Natural killer cell treated with Interleukin-12 subunit alpha and Interleukin-12 subunit beta and Interleukin-15 and Interleukin-18, amount 100 ng/mL, for 72 hours (primary cell): Measurements from ENCODE around the gene CA6. TPM values are rescaled to one million over a fixed set of nuclear protein-coding genes. Genes with fewer than 3 reads are reported as not detected.
"Not testable (repeated sequence)": the region's sequence is repeated elsewhere in the genome, so short reads cannot be mapped to it uniquely, and the experiment has no call there.

ENCODE experiments used
- ATAC-seq, 2 donors: fragments of 150-1000 bp; cut with Tn5 transposase in 1 of 2; sonication (Bioruptor Pico), chemical (Tn5 transposase) in 1 of 2; 2 replicates each; pipeline ENCODE4 v1.10.0; 2021
- DNase-seq: peaks from one replicate; pipeline ENCODE4 v3.0.0; 2022; ENCODE audit warnings: low spot score
- H3K27ac Mint-ChIP-seq, 2 donors: 1 replicate in 1 of 2; 2 replicates in 1 of 2; pipeline ENCODE4 v1.8.0; 2022; ENCODE audit warnings: mixed read lengths in 2 of 2, mild to moderate bottlenecking in 1 of 2, moderate library complexity in 1 of 2
- H3K27me3 Mint-ChIP-seq, 2 donors: 1 replicate in 1 of 2; 2 replicates in 1 of 2; pipeline ENCODE4 v1.8.0; 2022; ENCODE audit warnings: mixed read lengths in 2 of 2
- H3K36me3 Mint-ChIP-seq: one replicate; pipeline ENCODE4 v1.8.0; 2022; ENCODE audit warnings: mixed read lengths
- H3K4me1 Mint-ChIP-seq, 2 donors: 1 replicate in 1 of 2; 2 replicates in 1 of 2; pipeline ENCODE4 v1.8.0; 2022; ENCODE audit warnings: low read depth in 2 of 2, mixed read lengths in 2 of 2, mild to moderate bottlenecking in 1 of 2
- H3K4me3 Mint-ChIP-seq: one replicate; pipeline ENCODE4 v1.8.0; 2022; ENCODE audit warnings: mixed read lengths
- H3K9me3 Mint-ChIP-seq: 2 replicates; pipeline ENCODE4 v1.8.0; 2022; ENCODE audit warnings: mixed read lengths
- total RNA-seq, 2 donors: library from RNA; stranded (reverse); gene quantifications; one replicate each; pipeline ENCODE4 v1.2.3, GENCODE V29; 2022

The CA6 gene
- total RNA-seq, 2 donors from 2014 or later: not detected

DNA sequence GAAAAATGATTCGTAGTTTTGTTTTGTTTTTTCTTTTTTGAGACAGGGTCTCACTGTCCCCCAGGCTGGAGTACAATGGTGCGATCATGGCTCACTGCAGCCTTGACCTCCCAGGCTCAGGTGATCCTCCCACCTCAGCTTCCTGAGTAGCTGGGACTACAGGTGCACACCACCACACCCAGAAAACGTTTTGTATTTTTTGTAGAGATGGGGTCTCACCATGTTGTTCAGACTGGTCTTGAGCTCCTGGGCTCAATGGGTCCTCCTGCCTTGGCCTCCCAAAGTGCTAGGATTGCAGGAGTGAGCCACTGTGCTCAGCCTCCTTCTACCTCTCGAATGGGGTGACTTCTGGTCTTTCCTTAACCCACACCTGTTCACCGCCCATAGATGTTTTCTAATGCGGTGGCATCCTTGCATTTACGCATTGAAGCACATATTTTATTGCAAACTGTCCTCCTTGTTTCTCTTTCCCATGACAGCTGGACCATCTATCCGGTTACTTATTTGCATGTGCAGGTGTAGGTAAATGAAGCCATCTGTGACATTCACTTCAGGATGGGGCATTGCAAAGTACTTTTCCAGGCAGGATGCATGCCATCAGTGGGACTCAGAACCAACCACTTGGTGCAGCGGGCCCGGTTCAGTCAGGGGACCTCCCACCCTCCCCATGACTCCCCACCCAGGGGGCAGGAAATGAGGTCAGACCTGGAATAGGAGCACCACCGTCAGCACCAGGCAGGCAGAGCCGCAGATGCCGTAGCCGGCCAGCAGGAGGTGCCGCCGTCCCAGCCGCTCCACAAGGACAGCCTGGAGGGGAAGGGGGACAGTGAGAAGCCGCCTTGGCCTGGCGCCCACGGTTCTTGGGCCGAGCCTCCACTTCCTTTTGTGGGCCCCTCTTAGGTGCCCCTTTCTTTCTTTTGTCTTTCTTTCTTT, 64.0 kb downstream of the CA6 start:
- no peaks in the 10 kb centered on the region for H3K36me3 Mint-ChIP-seq
- H3K4me1 Mint-ChIP-seq: peaks cover 0 to 6% of the 10 kb centered on the region in 2 donors
- peaks cover 4 to 12% of the 10 kb centered on the region in 2 donors for H3K27me3 Mint-ChIP-seq
- H3K9me3 Mint-ChIP-seq: no peaks in the 10 kb centered on the region
- no peak for DNase-seq
- no peak for ATAC-seq
- peak overlapping the region in 1 of 2 donors; percentile 43 for H3K27ac Mint-ChIP-seq
- H3K4me3 Mint-ChIP-seq: no peak overlapping the region

DNA sequence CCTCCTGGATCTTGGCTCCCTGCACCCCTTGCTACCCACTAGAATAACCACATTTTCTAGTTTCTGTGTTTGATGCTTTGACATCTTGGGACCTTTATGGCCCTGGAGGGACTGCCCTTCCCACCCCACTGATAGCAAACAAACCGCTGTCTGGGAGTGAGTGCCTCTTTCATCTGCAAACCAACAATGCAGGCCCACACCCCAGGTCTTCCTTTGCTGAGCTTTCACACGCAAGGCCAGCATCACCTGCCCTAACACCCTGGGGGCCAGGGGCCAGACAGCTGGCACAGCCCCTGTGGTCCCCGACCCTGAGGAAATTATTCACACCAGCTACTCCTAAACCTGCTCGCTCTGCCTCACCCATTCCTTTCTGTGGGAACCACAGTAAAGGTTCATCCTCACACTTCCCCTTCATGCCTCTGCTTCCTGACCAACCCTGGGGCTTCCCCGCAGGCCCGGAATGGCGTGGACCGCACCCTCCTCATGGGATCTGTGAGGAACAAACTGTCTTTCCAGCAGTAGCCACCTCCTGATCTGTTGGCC, 65.2 kb downstream of the CA6 start:
- H3K4me1 Mint-ChIP-seq: peaks cover 0 to 6% of the 10 kb centered on the region in 2 donors
- H3K36me3 Mint-ChIP-seq: no peaks in the 10 kb centered on the region
- ATAC-seq: no peak
- DNase-seq: no peak
- peak overlapping the region in 1 of 2 donors; percentile 43 for H3K27ac Mint-ChIP-seq
- no peaks in the 10 kb centered on the region for H3K9me3 Mint-ChIP-seq
- peaks cover 4 to 12% of the 10 kb centered on the region in 2 donors for H3K27me3 Mint-ChIP-seq
- no peak overlapping the region for H3K4me3 Mint-ChIP-seq

DNA sequence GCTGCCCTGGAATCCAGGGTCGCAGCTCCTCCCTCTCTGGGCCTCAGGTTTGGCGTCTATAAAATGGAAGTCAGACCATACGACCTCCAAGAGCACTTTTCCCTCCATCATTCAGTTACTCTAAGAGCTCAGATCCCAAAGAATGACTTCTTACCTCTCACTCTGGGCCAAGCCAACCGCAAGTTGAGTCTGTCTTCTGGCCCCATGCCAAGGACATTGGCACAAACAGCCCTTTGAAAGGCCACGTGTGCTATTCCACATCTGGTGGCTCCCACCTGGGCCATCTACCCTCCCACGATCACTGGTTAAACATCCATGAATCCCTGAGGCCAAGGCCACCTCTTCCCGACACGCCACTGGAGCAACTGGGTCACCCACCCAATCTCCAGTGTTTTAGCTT, 68.2 kb downstream of the CA6 start:
- H3K9me3 Mint-ChIP-seq: no peaks in the 10 kb centered on the region
- no peak overlapping the region for H3K27ac Mint-ChIP-seq
- H3K36me3 Mint-ChIP-seq: no peaks in the 10 kb centered on the region
- DNase-seq (no peak), ATAC-seq (no peak)
- H3K4me1 Mint-ChIP-seq: peaks cover 0 to 6% of the 10 kb centered on the region in 2 donors
- H3K27me3 Mint-ChIP-seq: peaks cover 8 to 20% of the 10 kb centered on the region in 2 donors
- no peak overlapping the region for H3K4me3 Mint-ChIP-seq

DNA sequence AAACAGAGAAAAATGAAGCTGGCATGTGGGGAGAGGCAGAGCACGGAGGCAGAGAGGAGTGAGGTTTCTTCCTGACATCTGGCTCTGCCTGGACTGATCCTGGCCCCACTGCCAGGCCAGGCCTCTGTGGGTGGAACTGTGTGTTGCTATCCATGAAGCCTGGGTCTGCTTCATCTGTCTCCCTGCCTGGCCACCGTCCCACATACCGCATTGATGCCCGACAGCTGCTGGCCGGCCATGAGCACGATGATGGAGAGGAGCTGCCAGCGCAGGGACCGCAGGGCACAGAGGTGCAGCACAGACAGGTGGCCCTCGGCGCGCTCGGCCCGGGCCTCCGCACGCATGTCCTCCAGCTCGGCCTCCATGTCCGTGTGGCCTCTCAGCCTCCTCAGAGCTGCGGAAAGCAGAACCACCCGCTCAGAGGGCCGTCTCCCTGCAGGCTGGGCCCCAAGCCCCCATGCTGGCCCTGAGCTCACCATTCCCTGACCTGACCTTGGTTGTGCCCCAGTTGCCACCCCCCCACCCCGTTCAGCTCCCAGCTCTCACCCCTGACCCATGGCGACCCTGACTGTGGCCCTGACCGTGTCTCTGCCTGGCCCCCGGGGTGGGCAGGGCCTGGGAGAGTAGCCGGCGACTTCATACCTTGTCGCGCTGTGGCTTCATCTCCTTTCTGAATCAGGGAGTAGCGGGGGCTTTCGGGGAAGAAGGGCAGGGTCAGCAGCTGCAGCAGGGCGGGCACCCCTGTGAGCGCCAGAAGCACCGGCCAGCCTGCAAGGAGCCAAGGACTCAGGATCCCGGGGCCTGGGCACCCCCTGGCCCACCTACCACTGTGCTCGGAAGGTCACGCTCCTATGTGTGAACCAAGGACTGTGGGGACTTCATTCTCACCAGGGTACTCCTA, 69.1 kb downstream of the CA6 start:
- H3K27ac Mint-ChIP-seq: no peak overlapping the region
- ATAC-seq (peak in 1 of 2 donors; percentile 46), DNase-seq (peak; percentile 34)
- no peaks in the 10 kb centered on the region for H3K9me3 Mint-ChIP-seq
- no peak overlapping the region for H3K4me3 Mint-ChIP-seq
- H3K27me3 Mint-ChIP-seq: peaks cover 9 to 22% of the 10 kb centered on the region in 2 donors
- no peaks in the 10 kb centered on the region for H3K36me3 Mint-ChIP-seq
- peaks cover 0 to 6% of the 10 kb centered on the region in 2 donors for H3K4me1 Mint-ChIP-seq

DNA sequence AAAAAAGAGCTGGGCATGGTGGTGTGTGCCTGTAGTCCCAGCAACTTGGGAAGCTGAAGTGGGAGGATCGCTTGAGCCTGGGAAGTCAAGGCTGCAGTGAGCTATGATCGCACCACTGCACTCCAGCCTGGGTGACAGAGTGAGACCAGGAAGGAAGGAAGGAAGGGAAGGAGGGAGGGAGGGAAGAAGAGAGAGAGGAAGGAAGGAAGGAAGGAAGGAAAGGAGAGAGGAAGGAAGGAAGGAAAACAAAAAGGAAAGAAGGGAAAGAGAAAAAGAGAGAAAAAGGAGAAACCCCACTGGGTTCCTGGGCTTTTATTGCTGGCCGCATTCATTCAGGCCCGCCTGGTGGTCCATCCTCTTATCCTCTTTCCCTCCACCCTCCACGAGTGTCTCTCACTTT, 70.8 kb downstream of the CA6 start:
- peak overlapping the region in 1 of 2 donors; percentile 43 for H3K27ac Mint-ChIP-seq
- peaks cover 8 to 15% of the 10 kb centered on the region in 2 donors for H3K27me3 Mint-ChIP-seq
- ATAC-seq (no peak), DNase-seq (no peak)
- no peaks in the 10 kb centered on the region for H3K4me1 Mint-ChIP-seq
- H3K4me3 Mint-ChIP-seq: no peak overlapping the region
- H3K36me3 Mint-ChIP-seq: no peaks in the 10 kb centered on the region
- no peaks in the 10 kb centered on the region for H3K9me3 Mint-ChIP-seq

DNA sequence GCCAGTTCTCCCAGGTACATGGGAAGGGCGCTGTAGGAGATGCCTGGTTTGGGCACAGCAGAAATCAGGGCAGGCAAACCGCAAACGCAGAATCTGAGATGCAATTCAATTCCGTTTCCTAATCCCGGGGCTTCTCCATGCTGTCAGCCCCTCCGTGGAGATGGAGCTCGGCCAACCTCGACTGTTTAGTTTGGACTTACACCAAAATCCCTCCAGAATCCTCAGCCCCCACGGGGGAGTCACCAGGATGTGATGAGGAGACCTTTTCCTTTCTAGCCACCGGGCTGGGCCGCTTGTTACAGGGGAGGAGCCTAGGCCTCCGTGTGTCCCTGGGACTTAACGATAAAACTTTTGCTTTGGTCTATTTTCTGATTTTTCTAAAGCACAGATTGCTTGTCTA, 72.7 kb downstream of the CA6 start:
- Mint-ChIP-seq H3K9me3 (no peaks in the 10 kb centered on the region), H3K4me1 (no peaks in the 10 kb centered on the region), H3K36me3 (no peaks in the 10 kb centered on the region), H3K27ac (no peak overlapping the region), H3K4me3 (no peak overlapping the region), H3K27me3 (peaks cover 8 to 15% of the 10 kb centered on the region in 2 donors)
- no peak for DNase-seq
- no peak for ATAC-seq

DNA sequence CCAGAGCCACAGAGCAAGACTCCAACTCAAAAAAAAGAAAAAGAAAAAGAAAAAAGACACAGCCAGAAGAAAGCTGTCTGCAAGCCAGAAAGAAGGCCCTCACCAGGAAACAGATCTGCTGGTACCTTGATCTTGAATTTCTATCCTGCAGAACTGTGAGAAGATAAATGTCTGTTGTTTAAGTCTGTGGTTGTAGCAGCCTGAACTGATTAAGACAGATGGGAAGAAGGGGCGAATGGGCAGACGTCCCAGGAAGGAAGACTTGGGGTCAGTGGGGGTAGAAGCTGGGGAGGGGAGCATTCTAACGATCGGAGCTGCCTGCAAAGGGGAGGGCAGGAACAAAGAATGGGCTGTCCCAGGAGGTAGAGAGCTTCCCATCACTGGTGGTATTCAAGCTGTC, 74.2 kb downstream of the CA6 start:
- DNase-seq: no peak

DNA sequence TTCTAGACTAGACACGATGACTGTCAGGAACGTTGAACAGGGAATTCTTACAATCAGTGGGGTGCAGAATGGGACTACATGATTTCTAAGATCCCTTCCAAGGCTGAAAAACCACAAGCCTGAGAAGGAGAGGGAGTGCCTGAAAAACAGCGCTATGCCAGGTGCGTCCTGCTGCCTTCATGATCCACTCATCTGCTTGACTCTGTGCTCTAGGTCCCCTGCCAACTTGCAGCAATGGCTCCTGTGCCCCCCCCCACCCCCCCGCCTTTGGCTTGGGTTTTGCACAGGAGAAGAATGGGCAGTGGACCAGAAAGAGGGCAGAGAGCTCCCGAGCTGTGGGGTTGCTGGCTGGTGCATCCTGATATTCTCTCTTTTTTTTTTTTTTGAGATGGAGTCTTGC, 74.6 kb downstream of the CA6 start:
- DNase-seq (no peak), ATAC-seq (no peak)
- H3K27me3 Mint-ChIP-seq: peaks cover 8 to 15% of the 10 kb centered on the region in 2 donors
- no peaks in the 10 kb centered on the region for H3K9me3 Mint-ChIP-seq
- H3K36me3 Mint-ChIP-seq: no peaks in the 10 kb centered on the region
- H3K4me3 Mint-ChIP-seq: no peak overlapping the region
- no peaks in the 10 kb centered on the region for H3K4me1 Mint-ChIP-seq
- no peak overlapping the region for H3K27ac Mint-ChIP-seq

More for the DNA sequence above, 74.2 kb downstream of the CA6 start:
- Mint-ChIP-seq H3K27me3 (peaks cover 8 to 15% of the 10 kb centered on the region in 2 donors), H3K27ac (no peak overlapping the region), H3K4me1 (no peaks in the 10 kb centered on the region), H3K4me3 (no peak overlapping the region), H3K9me3 (no peaks in the 10 kb centered on the region), H3K36me3 (no peaks in the 10 kb centered on the region)
- ATAC-seq: no peak

DNA sequence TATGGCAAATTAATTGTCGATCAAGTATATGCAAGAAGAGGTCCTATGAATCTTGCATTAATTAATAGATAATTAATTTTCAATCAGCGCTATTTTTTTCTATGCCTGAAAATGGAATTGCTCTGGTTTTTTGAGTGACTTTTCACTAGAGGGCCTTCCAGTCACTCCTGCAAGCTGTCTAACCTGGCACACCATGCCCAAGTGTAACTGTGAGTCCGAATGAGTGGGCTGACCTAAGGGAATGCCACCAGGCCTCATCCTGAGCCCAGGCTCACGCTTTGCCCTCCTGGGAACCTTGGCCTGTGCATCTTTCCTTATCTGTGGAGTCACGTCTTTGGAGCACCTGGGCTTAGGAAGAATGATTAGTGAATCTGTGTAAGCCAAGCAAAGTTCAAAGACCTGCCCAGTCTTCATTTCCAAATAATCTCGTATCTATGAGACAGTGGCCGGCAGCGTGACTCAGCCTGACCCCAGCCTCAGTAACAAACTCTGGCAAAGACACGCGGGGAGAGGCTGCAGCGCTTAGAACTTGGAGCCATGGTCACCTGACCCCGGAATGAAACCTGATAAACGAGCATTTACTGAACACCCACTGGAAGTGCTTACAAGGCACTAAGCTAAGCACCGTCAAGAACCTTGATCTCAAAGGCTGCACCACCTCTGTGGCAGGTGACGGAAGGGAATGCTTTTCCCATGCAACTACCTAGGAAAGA, 76.5 kb downstream of the CA6 start:
- not testable (repeated sequence) for H3K9me3 Mint-ChIP-seq

DNA sequence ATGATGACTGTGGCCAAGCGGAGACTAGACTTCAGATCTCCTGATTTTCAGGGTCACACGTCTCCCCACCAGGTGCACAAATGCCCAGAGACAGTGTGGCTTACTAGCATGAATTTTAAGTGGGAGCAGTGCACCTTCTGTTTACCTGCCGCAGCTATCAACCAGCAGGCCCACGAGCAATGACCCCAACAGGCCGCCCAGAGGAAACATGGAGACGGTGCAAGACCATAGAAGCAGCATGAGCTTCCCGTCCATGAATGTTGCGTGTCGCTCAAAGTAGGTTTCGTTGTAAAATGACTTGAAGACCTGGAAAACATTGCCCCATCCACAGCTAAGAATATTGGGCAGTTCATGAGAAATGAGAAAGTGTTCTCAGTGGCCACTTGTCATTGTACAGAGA, 77.1 kb downstream of the CA6 start:
- DNase-seq (no peak), ATAC-seq (no peak)
- peaks cover 8 to 11% of the 10 kb centered on the region in 2 donors for H3K27me3 Mint-ChIP-seq
- no peaks in the 10 kb centered on the region for H3K36me3 Mint-ChIP-seq
- no peak overlapping the region for H3K27ac Mint-ChIP-seq
- H3K4me3 Mint-ChIP-seq: no peak overlapping the region
- H3K9me3 Mint-ChIP-seq: no peaks in the 10 kb centered on the region
- no peaks in the 10 kb centered on the region for H3K4me1 Mint-ChIP-seq

More for the DNA sequence above, 76.5 kb downstream of the CA6 start:
- not testable (repeated sequence) for H3K27ac Mint-ChIP-seq, ATAC-seq, H3K4me1 Mint-ChIP-seq, H3K4me3 Mint-ChIP-seq, H3K36me3 Mint-ChIP-seq, DNase-seq
- peaks cover 11 to 15% of the 10 kb centered on the region in 2 donors for H3K27me3 Mint-ChIP-seq

Other genes with a start within 250 kb of the CA6 start
- 10 to 100 TPM; 38.2 to 72.4 TPM for gene RERE, start 128.2 kb upstream of the CA6 start, total RNA-seq
- 1,000 to 10,000 TPM; 2,254 to 2,801 TPM for gene ENO1, start 67.2 kb upstream of the CA6 start, total RNA-seq
- gene SLC2A7, start 80.6 kb downstream of the CA6 start, total RNA-seq: not detected
- not detected for gene SLC2A5, start 123.8 kb downstream of the CA6 start, total RNA-seq
- gene GPR157, start 183.2 kb downstream of the CA6 start, total RNA-seq: 1 to 10 TPM; 1.6 to 2.9 TPM